ENCODE results near the gene HMGB4.

- no peak for TF ChIP-seq CTCF (IDR thresholded peaks at IDR 0.05)
- TF ChIP-seq POLR2A (IDR thresholded peaks at IDR 0.05): no peak
Observed at GRCh38 chr1:33886496-33886895, 22.6 kb downstream of the HMGB4 start.

All from testis (tissue), 2 donors.